HTERT RPE-1 (cell line): ENCODE measurements around the gene GPR4.
"Not testable (repeated sequence)": the region's sequence is repeated elsewhere in the genome, so short reads cannot be mapped to it uniquely, and the experiment has no call there.

Experiments
- in situ Hi-C: fragments of 300-500 bp; cut with MboI; formaldehyde crosslinking; loops from 4 replicates; pipeline ENCODE4 v1.14.3; 2020; ENCODE audit warnings: low sequenced_read_pairs

GPR4 gene

DNA sequence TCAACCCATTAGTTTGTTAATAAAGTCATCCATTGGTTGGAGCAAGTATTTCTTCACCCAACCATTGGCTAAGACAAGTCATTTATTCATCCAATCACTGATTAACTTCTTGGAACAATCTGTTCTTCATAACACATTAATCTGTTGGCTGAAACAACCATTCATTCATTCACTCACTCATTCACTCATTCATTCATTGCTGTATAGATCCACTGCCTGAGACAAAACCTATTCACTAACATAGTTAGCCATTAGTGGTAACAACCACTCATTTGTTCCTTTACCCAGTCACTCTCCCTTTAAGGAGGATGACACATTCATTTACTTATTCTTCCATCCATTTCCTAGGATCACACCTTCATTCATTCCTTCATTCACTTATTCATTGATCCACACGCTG lies 22.0 kb upstream of the GPR4 start:
- in situ Hi-C loops: no loop called here

GRCh38 chr19:45621976-45622503 lies 20.0 kb upstream of the GPR4 start:
- in situ Hi-C loops: no loop called here

DNA sequence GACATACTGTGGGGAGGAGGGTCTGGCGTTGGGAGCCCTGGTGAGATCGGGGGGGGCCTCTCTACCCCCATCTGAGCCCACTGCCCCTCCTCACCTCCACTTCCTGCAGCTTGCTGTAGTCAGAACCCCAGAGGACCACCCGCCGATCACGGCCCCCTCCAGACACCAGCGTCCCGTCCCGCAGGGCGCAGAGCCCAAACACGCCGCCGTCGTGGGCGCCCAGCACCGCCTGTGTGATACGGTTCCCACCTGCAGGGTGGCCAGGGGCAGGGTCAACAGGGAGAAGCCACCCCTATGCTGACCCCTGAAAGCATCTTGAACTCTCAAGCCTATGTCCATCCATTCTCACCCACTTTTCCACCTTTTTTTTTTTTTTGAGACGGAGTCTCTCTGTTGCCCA lies 19.4 kb upstream of the GPR4 start:
- in situ Hi-C loops: no loop called here

GRCh38 chr19:45616704-45617017 lies 14.6 kb upstream of the GPR4 start:
- in situ Hi-C loops: no loop called here

DNA sequence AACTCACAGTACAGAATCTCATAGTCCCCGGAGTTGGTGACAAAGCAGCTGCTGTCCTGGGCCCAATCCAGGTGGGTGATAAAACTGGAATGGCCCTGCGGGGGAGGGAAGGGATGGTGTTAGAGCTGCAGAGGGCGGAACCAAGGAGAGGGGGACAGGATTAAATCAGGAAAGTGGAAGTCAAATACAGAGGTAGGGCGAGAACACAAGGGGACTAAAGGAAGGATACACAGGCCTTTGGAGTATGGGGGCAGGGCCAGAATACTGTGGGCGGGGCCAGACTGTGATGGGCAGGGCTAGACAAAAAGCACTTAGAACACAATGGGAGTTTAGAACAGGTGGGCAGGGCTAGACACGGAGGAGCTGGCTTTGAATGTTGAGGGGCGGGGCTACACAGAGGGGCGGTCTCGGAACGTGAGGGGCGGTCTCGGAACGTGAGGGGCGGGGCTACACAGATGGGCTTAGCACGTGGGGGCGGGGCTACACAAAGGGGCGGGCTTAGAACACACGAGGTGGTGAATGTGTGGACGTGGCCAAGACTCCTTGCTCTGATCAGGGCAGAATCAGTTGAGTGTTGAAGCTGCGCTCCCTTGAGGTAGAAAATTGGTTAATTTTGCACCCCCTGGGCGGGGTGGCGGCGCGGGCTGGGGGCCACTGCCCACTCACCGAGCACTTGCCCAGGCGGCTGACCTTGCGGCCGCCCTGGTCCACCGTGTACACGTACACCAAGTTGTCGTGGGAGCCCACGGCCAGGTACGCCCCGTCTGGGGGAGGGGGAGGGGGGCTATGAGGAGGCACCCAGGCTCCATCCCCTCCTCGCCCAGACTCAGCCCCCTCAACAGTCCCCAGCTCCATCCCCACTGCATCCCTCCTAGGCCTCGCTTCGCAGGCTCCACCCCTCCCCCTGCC lies 14.0 kb upstream of the GPR4 start:
- in situ Hi-C loops: no loop called here

GRCh38 chr19:45615056-45615455 lies 13.0 kb upstream of the GPR4 start:
- in situ Hi-C loops: not testable (repeated sequence)

- in situ Hi-C loops: no loop called here
These were observed 12.1 kb upstream of the GPR4 start for GRCh38 chr19:45613926-45614725.

DNA sequence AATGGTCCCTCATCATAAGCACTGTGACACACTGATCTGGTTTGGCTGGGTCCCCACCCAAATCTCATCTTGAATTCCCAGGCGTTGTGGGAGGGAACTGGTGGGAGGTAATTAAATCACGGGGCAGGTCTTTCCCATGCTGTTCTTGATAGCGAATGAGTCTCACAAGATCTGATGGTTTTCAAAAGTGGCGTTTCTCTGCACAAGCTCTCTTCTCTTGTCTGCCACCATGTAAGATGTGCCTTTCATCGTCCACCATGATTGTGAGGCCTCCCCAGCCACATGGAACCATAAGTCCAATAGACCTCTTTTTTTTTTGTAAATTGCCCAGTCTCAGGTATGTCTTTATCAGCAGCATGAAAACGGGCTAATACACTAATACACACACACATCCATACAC lies 6.9 kb upstream of the GPR4 start:
- in situ Hi-C loops: no loop called here

GRCh38 chr19:45607071-45608029 lies 5.3 kb upstream of the GPR4 start:
- in situ Hi-C loops: no loop called here

DNA sequence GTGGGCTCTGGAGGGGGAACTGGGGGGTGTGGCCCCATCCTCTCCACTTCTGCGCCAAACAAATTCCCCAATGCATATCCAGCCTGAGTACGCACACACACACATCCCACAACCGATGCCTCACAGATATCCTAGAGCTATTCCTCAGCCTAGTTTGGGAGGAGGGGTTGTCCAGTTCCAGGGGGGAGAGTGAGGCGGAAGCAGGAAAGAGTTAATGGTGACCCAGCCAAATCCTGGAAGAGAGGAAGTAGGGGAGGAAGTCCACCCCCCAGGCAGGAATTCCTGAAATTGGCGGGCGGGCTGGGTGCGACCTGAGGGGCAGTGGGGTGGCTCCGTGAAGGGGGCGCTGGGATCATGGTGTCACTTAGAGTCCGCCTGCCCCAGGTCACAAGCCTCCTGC lies 897 bp downstream of the GPR4 start:
- in situ Hi-C loops: no loop called here

DNA sequence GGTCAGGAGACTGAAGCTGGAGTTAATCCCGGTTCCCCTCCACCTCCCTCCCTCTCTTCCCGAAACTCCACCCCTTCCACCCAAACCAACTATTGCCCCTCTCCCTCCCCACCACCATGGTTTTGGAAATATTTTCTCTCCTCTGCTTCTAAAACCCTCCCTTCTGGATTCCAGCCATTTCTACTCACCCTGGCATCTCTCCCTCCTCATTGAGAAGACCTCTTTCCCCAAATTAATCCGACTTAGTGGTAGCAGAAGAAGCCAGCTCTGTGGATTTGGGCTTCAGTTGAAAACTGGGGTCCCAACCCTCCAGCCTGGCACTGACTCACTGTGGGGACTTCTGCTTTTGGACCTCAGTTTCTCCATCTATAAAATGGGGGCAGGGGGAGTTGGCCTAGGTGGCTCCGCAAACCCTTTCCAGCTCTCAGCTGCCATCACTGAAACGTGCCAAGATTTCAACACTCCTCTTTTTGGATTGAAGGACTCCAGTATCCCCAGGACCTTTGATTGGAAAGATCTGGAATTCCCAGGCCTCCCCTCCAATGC lies 1.6 kb downstream of the GPR4 start:
- in situ Hi-C loops: no loop called here

DNA sequence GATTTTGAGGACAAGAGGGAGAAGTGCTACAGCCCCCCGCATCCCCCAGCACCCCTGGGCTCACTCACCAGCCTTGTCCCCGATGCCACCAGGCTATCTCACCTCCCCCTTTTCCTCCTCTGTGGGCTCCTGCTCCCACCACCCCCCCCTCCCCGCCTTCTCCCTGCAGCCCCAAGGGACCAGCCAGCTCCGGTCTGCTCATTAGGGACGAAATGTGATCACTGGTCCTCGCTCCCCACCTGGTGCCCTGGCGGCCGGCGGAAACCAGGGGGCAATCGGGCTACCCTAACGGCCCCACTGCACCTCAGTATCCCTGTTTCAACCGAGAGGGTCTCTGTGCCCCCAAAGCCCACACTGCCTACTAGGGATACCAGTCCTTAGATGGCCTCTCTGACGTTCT lies 2.7 kb downstream of the GPR4 start:
- in situ Hi-C loops: no loop called here

GRCh38 chr19:45598267-45599001 lies 3.6 kb downstream of the GPR4 start:
- in situ Hi-C loops: no loop called here

DNA sequence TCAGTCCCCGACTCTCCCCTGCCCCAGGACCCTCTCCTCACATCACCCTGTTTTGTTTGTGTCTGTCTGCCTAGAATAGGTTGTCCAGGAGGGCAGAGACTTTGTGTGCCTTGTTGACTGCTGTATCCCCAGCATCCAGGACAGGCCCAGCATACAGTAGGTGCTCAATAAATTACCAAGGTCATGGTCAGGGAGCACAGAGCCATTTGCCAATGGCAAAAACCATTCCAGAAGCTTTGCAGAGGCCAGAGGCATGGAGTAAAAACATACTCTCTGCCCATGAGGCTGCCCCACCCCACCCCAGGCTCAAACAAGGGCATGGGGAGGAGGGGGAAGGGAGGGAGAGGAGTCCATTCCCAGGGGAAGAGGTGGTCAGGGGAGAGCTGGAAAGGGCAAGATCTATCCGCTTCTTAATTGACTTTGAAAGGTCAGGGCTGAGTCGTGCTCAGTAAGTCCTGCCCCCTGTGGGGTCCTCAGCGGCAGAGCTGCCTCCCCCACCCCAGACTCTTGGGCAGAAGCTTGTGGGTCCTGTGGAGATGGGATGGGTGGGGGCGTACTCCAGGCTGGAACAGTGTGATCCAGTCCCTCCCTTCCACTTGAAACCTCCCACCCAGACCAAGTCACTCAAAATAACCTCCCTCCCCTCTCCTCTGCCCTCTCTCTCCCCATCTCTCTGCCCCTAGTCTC lies 4.4 kb downstream of the GPR4 start:
- in situ Hi-C loops: no loop called here

DNA sequence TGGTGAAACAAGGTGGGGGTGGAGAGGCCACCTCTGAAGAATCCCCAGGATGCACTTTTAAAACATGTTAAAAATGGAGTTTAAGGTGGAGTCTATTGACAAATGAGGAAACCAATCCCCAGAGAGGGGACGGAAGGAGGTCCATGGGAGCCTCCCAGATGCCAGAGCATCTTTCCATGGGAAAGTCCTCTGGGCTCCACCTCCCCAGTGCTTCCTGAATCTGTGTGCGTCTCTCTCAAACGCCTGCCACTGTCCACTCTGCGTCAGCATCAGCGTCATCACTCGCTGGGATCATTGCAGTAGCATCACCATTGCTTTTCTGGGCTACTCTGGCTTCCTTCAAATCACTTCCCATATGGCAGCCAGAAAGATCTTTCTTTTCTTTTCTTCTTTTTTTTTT lies 6.2 kb downstream of the GPR4 start:
- in situ Hi-C loops: no loop called here

- in situ Hi-C loops: no loop called here
These were observed 8.5 kb downstream of the GPR4 start for GRCh38 chr19:45593520-45593919.

DNA sequence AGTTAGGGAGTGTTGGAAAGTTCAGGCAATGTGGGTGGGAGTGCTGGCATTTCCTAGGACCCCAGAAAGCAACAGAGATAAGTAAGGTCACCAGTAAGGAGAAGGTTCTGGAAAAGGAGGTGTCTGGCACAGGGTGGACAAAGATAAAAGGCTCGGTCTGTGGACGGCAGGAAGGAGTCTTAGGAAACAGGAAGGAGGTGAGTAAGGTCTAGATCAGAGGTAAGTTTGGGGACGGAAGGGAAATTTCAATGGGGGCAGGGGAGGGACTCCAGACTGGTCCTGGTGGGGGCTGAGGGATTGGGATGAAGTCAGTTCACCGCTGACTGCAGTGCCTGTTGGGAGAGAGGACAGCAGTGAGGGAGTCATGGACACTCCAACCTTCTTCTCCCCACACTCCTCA lies 9.6 kb downstream of the GPR4 start:
- in situ Hi-C loops: no loop called here

DNA sequence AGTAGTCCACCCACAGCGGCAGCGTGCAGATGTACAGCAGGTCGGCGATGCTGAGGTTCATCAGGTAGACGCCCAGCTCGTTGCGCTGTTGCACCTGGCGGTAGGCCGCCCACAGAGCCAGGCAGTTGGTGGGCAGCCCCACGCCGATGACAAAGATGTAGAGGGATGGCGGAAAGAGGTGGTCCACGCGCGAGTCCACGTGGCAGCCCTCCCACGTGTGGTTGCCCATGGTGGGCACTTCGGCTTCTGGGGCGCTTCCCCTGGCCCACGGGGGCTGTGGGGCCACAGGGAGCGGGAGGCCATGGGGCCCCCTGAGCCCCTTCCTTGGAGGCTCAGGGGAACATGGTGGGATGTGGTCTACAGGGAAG lies 10.4 kb downstream of the GPR4 start:
- in situ Hi-C loops: no loop called here

GRCh38 chr19:45591004-45591637 lies 10.9 kb downstream of the GPR4 start:
- in situ Hi-C loops: no loop called here
